PC-9 (cell line): Measurements from ENCODE around the gene CPEB3.

Source experiments
- EZH2 ChIP-seq: fragments of 200-600 bp; sonication (generic); IDR thresholded peaks from 2 replicates; pipeline ENCODE4 v1.8.0; 2017; ENCODE audit warnings: antibody characterized with exemption, low read depth
- TF ChIP-seq, protein P1 (sequence below): fragments of 200-600 bp; sonication (generic); conservative IDR thresholded peaks from 2 replicates; pipeline ENCODE4 v1.6.1; 2017; ENCODE audit warnings: mixed run types, antibody characterized with exemption, mild to moderate bottlenecking, moderate library complexity

DNA sequence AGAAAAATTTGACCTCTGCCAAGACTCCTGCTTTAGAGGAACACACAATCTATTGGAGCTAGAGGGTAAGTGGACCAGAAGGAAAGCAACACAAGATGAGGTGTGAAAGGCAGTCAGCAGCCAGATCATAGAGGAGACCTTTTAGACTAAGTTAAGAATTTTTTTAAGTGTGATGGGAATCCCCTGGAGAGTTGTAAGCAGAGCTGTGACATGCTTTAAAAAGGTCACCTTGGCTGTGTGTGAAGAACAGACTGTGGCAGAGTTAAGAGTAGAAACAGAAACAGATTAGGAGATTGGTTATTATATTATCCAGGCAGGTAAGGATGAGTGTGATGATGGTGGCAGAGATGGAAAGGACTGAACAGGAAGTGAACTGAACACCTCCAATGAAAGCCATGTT, 23.5 kb downstream of the CPEB3 start:
- TF ChIP-seq, protein P1, sequence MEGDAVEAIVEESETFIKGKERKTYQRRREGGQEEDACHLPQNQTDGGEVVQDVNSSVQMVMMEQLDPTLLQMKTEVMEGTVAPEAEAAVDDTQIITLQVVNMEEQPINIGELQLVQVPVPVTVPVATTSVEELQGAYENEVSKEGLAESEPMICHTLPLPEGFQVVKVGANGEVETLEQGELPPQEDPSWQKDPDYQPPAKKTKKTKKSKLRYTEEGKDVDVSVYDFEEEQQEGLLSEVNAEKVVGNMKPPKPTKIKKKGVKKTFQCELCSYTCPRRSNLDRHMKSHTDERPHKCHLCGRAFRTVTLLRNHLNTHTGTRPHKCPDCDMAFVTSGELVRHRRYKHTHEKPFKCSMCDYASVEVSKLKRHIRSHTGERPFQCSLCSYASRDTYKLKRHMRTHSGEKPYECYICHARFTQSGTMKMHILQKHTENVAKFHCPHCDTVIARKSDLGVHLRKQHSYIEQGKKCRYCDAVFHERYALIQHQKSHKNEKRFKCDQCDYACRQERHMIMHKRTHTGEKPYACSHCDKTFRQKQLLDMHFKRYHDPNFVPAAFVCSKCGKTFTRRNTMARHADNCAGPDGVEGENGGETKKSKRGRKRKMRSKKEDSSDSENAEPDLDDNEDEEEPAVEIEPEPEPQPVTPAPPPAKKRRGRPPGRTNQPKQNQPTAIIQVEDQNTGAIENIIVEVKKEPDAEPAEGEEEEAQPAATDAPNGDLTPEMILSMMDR = no peak
- no peak for TF ChIP-seq EZH2
